Esophagus muscularis mucosa (tissue), 4 donors: Measurements from ENCODE around the gene IPPK.

Experiments
- CTCF ChIP-seq, 3 experiments: fragments of 200-600 bp in 2 of 3; fragments of 450-650 bp in 1 of 3; sonication (generic) in 2 of 3; IDR thresholded peaks; one replicate each; pipeline ENCODE4 v1.5.1; 2017 to 2019; ENCODE audit warnings: antibody characterized with exemption in 3 of 3, mild to moderate bottlenecking in 2 of 3, moderate library complexity in 1 of 3
- EP300 ChIP-seq: sonication (generic); formaldehyde crosslinking; IDR thresholded peaks from one replicate; pipeline ENCODE4 v1.6.1; 2017; ENCODE audit warnings: antibody characterized with exemption
- POLR2A ChIP-seq: fragments of 450-650 bp; IDR thresholded peaks from one replicate; pipeline ENCODE4 v1.6.1; 2017; ENCODE audit warnings: antibody characterized with exemption, moderate library complexity, mild to moderate bottlenecking, low read depth
- POLR2AphosphoS5 ChIP-seq, 2 donors: sonication (generic); formaldehyde crosslinking; IDR thresholded peaks; one replicate each; pipeline ENCODE4 v1.6.1; 2017; ENCODE audit warnings: antibody characterized with exemption in 2 of 2

- TF ChIP-seq POLR2A (no peak), CTCF (IDR thresholded peaks at IDR 0.05) (no peak), EP300 (no peak), POLR2AphosphoS5 (IDR thresholded peaks at IDR 0.05) (no peak)
Observed at GRCh38 chr9:92564504-92564903, 105.4 kb downstream of the IPPK start.
